Measurements from ENCODE around the gene R3HCC1L. TPM values are rescaled to one million over a fixed set of nuclear protein-coding genes. Genes with fewer than 3 reads are reported as not detected.

R3HCC1L gene
- total RNA-seq, 1 experiment from 2014 or later = 11.8 TPM

DNA sequence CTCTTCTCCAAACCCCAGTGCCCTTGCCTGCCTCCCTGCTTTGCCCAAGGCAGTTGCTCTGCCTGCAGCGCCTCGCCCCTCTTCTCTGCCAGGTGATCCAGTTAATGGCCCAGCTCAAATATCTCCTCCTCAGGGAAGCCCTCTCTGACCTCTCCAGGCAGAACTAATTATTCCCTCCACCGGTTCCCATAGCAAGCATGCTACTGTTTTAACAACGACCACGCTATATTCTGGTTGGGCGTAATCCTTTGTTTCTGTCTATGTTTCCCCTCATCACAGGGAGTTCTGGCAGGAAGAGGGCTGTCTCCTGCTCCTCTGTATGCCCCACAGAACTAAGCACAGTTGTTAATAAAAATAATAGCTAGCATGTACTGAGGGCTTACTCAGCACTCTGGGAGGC is 36.8 kb upstream of the R3HCC1L start:
- BruUV-seq (replicated peaks) = no TSS peak
- DNase-seq = no peak
- H3K27me3 Mint-ChIP-seq (ENCODE audit: unreplicated experiment) = peaks cover 57% of the 10 kb centered on the region
- intact Hi-C loops (cut with micrococcal nuclease; ENCODE audit: unreplicated experiment) = no loop called here
- H3K27ac Mint-ChIP-seq (ENCODE audit: unreplicated experiment) = no peak overlapping the region
- H3K4me1 Mint-ChIP-seq (ENCODE audit: low read depth, unreplicated experiment) = no peaks in the 10 kb centered on the region
- H3K36me3 Mint-ChIP-seq (ENCODE audit: insufficient read depth, unreplicated experiment) = no peaks in the 10 kb centered on the region
- TF ChIP-seq, protein P1, sequence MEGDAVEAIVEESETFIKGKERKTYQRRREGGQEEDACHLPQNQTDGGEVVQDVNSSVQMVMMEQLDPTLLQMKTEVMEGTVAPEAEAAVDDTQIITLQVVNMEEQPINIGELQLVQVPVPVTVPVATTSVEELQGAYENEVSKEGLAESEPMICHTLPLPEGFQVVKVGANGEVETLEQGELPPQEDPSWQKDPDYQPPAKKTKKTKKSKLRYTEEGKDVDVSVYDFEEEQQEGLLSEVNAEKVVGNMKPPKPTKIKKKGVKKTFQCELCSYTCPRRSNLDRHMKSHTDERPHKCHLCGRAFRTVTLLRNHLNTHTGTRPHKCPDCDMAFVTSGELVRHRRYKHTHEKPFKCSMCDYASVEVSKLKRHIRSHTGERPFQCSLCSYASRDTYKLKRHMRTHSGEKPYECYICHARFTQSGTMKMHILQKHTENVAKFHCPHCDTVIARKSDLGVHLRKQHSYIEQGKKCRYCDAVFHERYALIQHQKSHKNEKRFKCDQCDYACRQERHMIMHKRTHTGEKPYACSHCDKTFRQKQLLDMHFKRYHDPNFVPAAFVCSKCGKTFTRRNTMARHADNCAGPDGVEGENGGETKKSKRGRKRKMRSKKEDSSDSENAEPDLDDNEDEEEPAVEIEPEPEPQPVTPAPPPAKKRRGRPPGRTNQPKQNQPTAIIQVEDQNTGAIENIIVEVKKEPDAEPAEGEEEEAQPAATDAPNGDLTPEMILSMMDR (IDR thresholded peaks at IDR 0.05; ENCODE audit: unreplicated experiment) = no peak
- no peaks in the 10 kb centered on the region for H3K9me3 Mint-ChIP-seq (ENCODE audit: low read depth, unreplicated experiment)
- CTCF ChIA-PET = no interaction called here
- H3K4me3 Mint-ChIP-seq (ENCODE audit: low read depth, unreplicated experiment) = no peak overlapping the region

DNA sequence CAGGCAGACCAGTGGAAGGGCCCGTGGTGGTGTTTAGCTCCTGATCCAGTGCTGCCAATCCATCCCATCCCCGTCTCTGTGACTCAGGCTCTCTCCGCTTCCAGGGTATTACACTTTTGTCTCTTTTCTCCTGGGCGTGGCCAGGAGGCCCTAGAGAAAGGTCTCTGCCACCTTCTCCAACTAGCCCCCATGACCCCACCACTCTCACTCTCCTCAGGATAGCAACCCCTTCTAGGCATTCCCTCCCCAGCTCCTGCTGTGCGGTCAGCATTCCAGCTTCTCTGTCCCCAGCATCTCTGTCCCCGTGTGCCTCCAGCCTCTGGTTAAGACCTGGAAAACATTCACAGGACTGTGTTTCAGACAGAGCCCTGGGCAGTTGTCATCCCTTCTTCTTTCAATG is 36.2 kb upstream of the R3HCC1L start:
- Mint-ChIP-seq H3K4me3 (ENCODE audit: low read depth, unreplicated experiment) (no peak overlapping the region), H3K27me3 (ENCODE audit: unreplicated experiment) (peaks cover 51% of the 10 kb centered on the region), H3K4me1 (ENCODE audit: low read depth, unreplicated experiment) (no peaks in the 10 kb centered on the region), H3K9me3 (ENCODE audit: low read depth, unreplicated experiment) (no peaks in the 10 kb centered on the region), H3K36me3 (ENCODE audit: insufficient read depth, unreplicated experiment) (no peaks in the 10 kb centered on the region), H3K27ac (ENCODE audit: unreplicated experiment) (no peak overlapping the region)
- no peak for DNase-seq
- BruUV-seq (replicated peaks) = no TSS peak
- CTCF ChIA-PET = no interaction called here
- intact Hi-C loops (cut with micrococcal nuclease; ENCODE audit: unreplicated experiment) = no loop called here
- TF ChIP-seq, protein P1 (IDR thresholded peaks at IDR 0.05; ENCODE audit: unreplicated experiment) = no peak

DNA sequence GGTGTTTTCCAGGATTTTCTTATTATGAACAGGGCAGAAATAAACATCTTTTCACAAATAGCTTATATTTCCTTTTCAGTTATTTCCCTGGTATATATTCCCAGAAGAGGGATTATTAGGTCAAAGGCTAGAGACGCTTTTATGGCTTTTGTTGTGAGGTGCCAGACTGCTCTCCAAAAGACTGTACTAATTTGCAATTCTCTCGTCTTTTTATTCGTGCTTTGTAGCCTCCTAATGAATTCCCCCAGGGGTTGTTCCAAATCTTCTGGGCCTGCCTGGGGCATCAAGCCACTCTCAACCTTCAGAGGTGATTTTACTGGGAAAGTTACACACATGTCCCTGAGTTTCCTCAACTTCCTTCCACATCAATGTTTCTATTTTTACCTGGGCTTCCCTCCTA is 34.0 kb upstream of the R3HCC1L start:
- no peak for DNase-seq
- CTCF ChIA-PET = no interaction called here
- intact Hi-C loops (cut with micrococcal nuclease; ENCODE audit: unreplicated experiment) = no loop called here
- Mint-ChIP-seq H3K27ac (ENCODE audit: unreplicated experiment) (no peak overlapping the region), H3K9me3 (ENCODE audit: low read depth, unreplicated experiment) (no peaks in the 10 kb centered on the region), H3K36me3 (ENCODE audit: insufficient read depth, unreplicated experiment) (no peaks in the 10 kb centered on the region), H3K4me3 (ENCODE audit: low read depth, unreplicated experiment) (no peak overlapping the region), H3K4me1 (ENCODE audit: low read depth, unreplicated experiment) (no peaks in the 10 kb centered on the region), H3K27me3 (ENCODE audit: unreplicated experiment) (peaks cover 44% of the 10 kb centered on the region)
- no TSS peak for BruUV-seq (replicated peaks)
- TF ChIP-seq, protein P1 (IDR thresholded peaks at IDR 0.05; ENCODE audit: unreplicated experiment) = no peak

DNA sequence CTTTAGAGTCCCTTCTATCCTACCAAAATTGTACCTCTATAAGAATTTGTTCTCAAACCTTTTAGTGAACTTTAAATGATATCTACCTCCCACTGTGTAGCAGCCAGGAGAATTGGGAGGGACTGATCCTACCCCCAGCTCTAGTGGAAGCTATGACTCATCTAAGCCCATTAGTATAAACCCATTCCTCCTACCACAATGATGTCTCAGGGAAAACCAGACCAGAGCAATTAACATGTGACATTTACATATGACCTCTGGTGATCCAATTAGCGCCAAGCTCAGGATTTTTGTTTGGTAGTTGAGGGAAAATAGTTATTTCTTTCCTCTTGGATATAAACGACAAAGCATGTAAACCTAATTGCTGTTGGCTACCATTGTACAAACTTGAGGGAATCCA is 33.1 kb upstream of the R3HCC1L start:
- CTCF ChIA-PET = no interaction called here
- intact Hi-C loops (cut with micrococcal nuclease; ENCODE audit: unreplicated experiment) = no loop called here
- Mint-ChIP-seq H3K36me3 (ENCODE audit: insufficient read depth, unreplicated experiment) (no peaks in the 10 kb centered on the region), H3K4me1 (ENCODE audit: low read depth, unreplicated experiment) (no peaks in the 10 kb centered on the region), H3K9me3 (ENCODE audit: low read depth, unreplicated experiment) (no peaks in the 10 kb centered on the region), H3K4me3 (ENCODE audit: low read depth, unreplicated experiment) (no peak overlapping the region), H3K27me3 (ENCODE audit: unreplicated experiment) (peaks cover 36% of the 10 kb centered on the region), H3K27ac (ENCODE audit: unreplicated experiment) (no peak overlapping the region)
- no peak for DNase-seq
- BruUV-seq (replicated peaks) = no TSS peak
- TF ChIP-seq, protein P1 (IDR thresholded peaks at IDR 0.05; ENCODE audit: unreplicated experiment) = no peak

DNA sequence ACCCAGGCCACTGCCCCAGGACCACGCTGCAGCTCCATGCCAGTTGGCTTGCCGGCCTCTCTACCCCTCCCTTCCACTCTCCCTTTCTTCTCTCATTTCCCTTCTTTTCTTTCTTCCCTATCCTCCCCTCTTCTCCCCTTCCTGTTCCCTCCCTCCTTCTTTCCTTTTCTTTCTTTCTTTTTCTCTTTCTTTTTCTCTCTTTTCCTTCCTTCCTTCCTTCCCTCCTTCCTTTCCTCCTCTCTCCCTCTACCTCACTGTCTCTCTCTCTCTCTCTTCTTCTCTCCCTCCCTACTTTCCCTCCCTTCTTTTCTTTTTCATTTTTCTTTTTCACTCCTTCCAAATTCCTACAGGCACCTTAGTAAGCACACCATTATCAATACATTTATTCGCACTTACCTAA is 30.3 kb upstream of the R3HCC1L start:
- no peak overlapping the region for H3K27ac Mint-ChIP-seq (ENCODE audit: unreplicated experiment)
- intact Hi-C loops (cut with micrococcal nuclease; ENCODE audit: unreplicated experiment) = no loop called here
- CTCF ChIA-PET = no interaction called here

More for the DNA sequence above, 30.3 kb upstream of the R3HCC1L start:
- Mint-ChIP-seq H3K36me3 (ENCODE audit: insufficient read depth, unreplicated experiment) (no peaks in the 10 kb centered on the region), H3K4me3 (ENCODE audit: low read depth, unreplicated experiment) (no peak overlapping the region), H3K4me1 (ENCODE audit: low read depth, unreplicated experiment) (no peaks in the 10 kb centered on the region), H3K9me3 (ENCODE audit: low read depth, unreplicated experiment) (no peaks in the 10 kb centered on the region), H3K27me3 (ENCODE audit: unreplicated experiment) (peaks cover 44% of the 10 kb centered on the region)
- no TSS peak for BruUV-seq (replicated peaks)
- no peak for DNase-seq
- TF ChIP-seq, protein P1 (IDR thresholded peaks at IDR 0.05; ENCODE audit: unreplicated experiment) = no peak

All from Calu3 (cell line).